GM13977 (cell line): Measurements from ENCODE around the gene BTBD10.
"Not testable (repeated sequence)": the region's sequence is repeated elsewhere in the genome, so short reads cannot be mapped to it uniquely, and the experiment has no call there.

Source experiments
- DNase-seq: peaks from one replicate; pipeline ENCODE4 v3.0.0; 2012; ENCODE audit warnings: low spot score
- CTCF ChIP-seq: IDR thresholded peaks from 2 replicates; pipeline ENCODE4 v1.5.1; 2012; ENCODE audit warnings: mild to moderate bottlenecking, control low read depth; ENCODE audit not compliant: insufficient read depth; ENCODE audit errors: extremely low read depth, missing control alignments
- in situ Hi-C: fragments of 300-500 bp; cut with MboI; formaldehyde crosslinking; loops from one replicate; pipeline ENCODE4 v1.12.0; 2022; ENCODE audit warnings: low sequenced_read_pairs, low pct_unique_long_range_greater_than_20kb, mixed read lengths, inconsistent platforms; ENCODE audit not compliant: unreplicated experiment

BTBD10 gene

DNA sequence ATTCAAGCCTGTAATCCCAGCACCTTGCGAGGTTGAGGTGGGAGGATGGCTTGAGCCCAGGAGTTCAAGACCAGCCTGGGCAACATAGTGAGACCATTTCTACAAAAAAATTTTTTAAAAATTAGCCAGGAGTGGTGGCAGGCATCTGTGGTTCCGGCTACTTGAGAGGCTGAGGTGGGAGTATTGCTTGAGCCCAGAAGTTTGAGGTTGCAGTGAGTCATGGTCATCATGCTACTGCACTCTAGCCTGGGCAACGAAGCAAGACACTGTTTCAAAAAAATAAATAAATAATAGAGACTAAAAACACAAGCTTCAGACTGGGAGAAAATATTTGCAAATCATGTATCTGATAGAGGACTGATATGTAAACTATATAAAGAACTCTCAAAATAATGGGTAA is 33.2 kb downstream of the BTBD10 start:
- TF ChIP-seq CTCF, result no peak
- in situ Hi-C loops, result no loop called here
- no peak for DNase-seq

DNA sequence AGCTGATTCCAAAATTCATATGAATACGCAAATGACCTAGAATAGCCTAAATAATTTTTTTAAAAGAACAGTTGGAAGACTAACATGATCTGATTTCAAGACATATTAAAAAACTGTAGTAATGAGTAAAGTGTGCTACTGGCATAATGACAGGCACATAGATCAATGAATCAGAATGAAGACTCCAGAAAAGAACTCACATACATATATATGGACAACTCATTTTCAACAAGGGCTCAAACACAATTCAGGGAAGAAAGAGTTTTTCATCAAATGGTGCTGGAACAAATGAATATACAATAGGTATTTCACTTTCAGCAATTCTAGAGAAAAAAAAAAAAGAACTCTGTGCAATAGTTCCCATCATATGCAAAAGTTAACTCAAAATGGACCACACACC is 33.7 kb downstream of the BTBD10 start:
- no peak for TF ChIP-seq CTCF
- no peak for DNase-seq
- in situ Hi-C loops, result no loop called here

DNA sequence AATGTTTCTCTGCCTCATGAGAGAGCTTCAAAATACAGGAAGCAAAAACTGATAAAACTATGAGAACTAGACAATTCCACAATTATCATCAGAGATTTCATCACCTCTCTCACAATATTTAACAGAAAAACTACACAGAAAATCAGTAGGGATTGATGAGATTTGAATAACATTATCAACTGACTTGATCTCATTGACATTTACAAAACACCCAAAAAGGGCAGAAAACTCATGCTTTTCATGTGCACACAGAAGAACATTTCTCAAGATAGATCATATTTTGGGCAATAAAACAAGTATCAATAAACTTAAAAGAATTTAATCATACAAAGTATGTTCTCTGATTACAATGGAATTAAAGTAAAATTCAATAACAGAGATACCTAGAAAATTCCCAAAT is 35.6 kb downstream of the BTBD10 start:
- no peak for TF ChIP-seq CTCF
- in situ Hi-C loops, result no loop called here
- DNase-seq, result no peak

DNA sequence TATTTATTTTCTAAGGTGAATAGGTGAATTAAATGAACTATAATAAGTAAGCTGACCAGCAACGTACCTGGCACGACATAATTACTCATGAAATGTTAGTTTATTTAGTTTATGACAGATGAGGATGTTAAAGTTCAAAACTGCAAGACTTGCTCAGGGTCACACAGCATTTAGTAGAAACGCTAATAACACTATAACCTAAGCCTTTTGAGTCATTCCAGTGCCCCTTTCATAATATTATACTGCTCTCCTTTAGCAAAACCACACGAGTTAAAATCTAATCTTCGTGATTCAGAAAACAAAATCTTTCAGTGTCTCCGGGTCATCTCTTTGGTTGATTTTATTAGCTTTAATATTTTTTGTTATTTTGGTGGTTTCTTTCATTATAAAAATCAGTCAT is 39.6 kb downstream of the BTBD10 start:
- TF ChIP-seq CTCF, result no peak
- in situ Hi-C loops, result no loop called here
- DNase-seq, result no peak

DNA sequence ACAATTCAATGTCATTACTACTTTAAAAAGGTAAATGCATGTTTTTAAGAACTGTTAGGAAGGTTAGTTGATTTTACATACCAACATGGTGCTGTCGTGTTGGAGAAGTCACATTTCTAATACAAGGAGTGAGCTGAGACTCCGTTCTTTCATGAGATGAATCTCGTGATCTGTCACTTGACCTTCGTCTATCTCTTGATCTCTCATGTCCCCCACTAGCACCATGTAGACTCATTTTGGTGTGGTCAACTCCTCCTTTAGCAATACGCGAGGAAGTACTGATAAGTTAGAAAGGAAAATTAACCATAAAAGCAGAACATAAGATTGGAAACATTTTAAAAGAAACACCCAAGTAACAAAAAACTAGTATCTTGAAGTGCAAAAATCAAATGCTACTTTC is 41.5 kb downstream of the BTBD10 start:
- in situ Hi-C loops, result no loop called here
- no peak for TF ChIP-seq CTCF
- DNase-seq, result no peak

DNA sequence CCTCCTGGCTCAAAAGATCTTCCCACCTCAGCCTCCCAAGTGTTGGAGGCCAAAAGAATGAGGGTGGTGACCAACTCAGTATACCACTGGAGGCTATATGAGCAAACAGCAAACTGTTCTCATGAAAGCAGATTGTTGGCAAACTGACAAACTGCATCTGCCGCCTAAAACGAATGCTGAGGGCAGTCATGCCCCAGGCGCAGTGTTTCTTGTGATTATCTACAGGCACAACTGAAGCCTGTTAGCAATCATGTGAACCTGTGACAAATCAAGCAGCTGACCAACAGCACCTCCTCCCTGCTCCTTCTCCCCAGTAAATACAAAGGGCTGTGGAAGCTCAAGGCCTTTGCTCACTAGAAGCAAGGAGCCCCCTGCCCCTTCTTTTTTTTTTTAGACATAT is 47.8 kb downstream of the BTBD10 start:
- no peak for DNase-seq
- no peak for TF ChIP-seq CTCF
- in situ Hi-C loops, result no loop called here

DNA sequence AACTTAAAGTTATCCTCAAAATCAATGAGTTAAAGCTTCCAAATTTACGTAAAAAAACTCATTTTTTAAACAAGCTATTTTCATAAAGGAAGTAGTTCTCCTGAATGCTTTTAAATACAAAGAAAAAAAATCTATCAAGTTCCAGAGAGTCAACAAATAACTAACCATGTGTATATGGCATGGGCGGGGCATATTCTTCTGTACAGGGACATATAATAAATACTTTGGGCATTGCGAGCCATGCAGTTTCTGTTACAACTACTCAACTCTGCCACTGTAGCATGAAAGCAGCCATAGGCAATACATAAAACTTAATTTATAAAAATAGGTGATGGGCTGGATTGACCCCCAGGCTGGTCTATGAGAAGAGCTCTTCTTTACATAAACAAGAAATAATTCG is 57.8 kb downstream of the BTBD10 start:
- in situ Hi-C loops, result no loop called here
- TF ChIP-seq CTCF, result no peak
- DNase-seq, result no peak

GRCh38 chr11:13398335-13398734 is 64.7 kb downstream of the BTBD10 start:
- in situ Hi-C loops, DNase-seq: not testable (repeated sequence)
